GM23338 (cell line): ENCODE data around the gene MAST4. TPM values are rescaled to one million over a fixed set of nuclear protein-coding genes. Genes with fewer than 3 reads are reported as not detected.

Experiments used
- ATAC-seq: fragments of 200-7000 bp; cut with Tn5 transposase; 3 replicates; pipeline ENCODE4 v1.9.1; 2020
- DNase-seq: peaks from one replicate; pipeline ENCODE4 v3.0.0-alpha.2; 2015; ENCODE audit warnings: low spot score
- H2AFZ ChIP-seq: fragments of 200-600 bp; sonication (generic); 2 replicates; pipeline ENCODE4 v1.8.0; 2016; ENCODE audit warnings: antibody characterized with exemption, mild to moderate bottlenecking, moderate library complexity
- H3F3A ChIP-seq: fragments of 200-600 bp; sonication (generic); replicated peaks from 2 replicates; pipeline ENCODE4 v1.8.0; 2017; ENCODE audit warnings: antibody characterized with exemption, mixed run types, low read depth
- H3K27ac ChIP-seq: fragments of 200-600 bp; sonication (generic); 2 replicates; pipeline ENCODE4 v1.6.1; 2016; ENCODE audit warnings: low read depth
- H3K27me3 ChIP-seq: fragments of 200-600 bp; sonication (generic); 2 replicates; pipeline ENCODE4 v1.8.0; 2016; ENCODE audit warnings: mild to moderate bottlenecking, mixed run types, moderate library complexity; ENCODE audit not compliant: insufficient read depth
- H3K36me3 ChIP-seq: fragments of 200-600 bp; sonication (generic); 2 replicates; pipeline ENCODE4 v1.8.0; 2016; ENCODE audit warnings: mild to moderate bottlenecking; ENCODE audit not compliant: insufficient read depth
- H3K4me1 ChIP-seq: fragments of 200-600 bp; sonication (generic); 2 replicates; pipeline ENCODE4 v1.8.0; 2016; ENCODE audit warnings: mild to moderate bottlenecking, moderate library complexity; ENCODE audit not compliant: insufficient read depth
- H3K4me2 ChIP-seq: fragments of 200-600 bp; sonication (generic); 2 replicates; pipeline ENCODE4 v1.7.1; 2017; ENCODE audit warnings: mixed run types
- H3K4me3 ChIP-seq: fragments of 200-600 bp; sonication (generic); 2 replicates; pipeline ENCODE4 v1.6.1; 2016; ENCODE audit warnings: mixed run types
- H3K79me2 ChIP-seq: fragments of 200-600 bp; sonication (generic); replicated peaks from 2 replicates; pipeline ENCODE4 v1.8.0; 2017; ENCODE audit warnings: mild to moderate bottlenecking; ENCODE audit not compliant: insufficient read depth
- H3K9me2 ChIP-seq: fragments of 200-600 bp; sonication (generic); 2 replicates; pipeline ENCODE4 v1.8.0; 2017; ENCODE audit not compliant: insufficient read depth
- H4K20me1 ChIP-seq: fragments of 200-600 bp; sonication (generic); replicated peaks from 2 replicates; pipeline ENCODE4 v1.8.0; 2017; ENCODE audit warnings: mild to moderate bottlenecking; ENCODE audit not compliant: insufficient read depth
- H3K27ac Mint-ChIP-seq: 2 replicates; pipeline ENCODE4 v1.8.0; 2020; ENCODE audit warnings: inconsistent platforms, mild to moderate bottlenecking, moderate library complexity, mixed read lengths
- H3K27me3 Mint-ChIP-seq: 3 replicates; pipeline ENCODE4 v1.8.0; 2022; ENCODE audit warnings: low read depth, mild to moderate bottlenecking, moderate library complexity, mixed read lengths, inconsistent platforms; ENCODE audit not compliant: insufficient read depth, poor library complexity
- H3K36me3 Mint-ChIP-seq: 3 replicates; pipeline ENCODE4 v1.8.0; 2021; ENCODE audit warnings: low read depth, mild to moderate bottlenecking, inconsistent platforms, moderate library complexity, mixed read lengths
- H3K4me1 Mint-ChIP-seq: 3 replicates; pipeline ENCODE4 v1.8.0; 2020; ENCODE audit warnings: mild to moderate bottlenecking, inconsistent platforms, mixed read lengths
- H3K4me3 Mint-ChIP-seq: 3 replicates; pipeline ENCODE4 v1.8.0; 2021; ENCODE audit warnings: moderate library complexity, mild to moderate bottlenecking, inconsistent platforms, mixed read lengths
- H3K9me3 Mint-ChIP-seq: 3 replicates; pipeline ENCODE4 v1.8.0; 2020; ENCODE audit warnings: moderate library complexity, mild to moderate bottlenecking, inconsistent platforms, mixed read lengths
- ETS1 ChIP-seq: IDR thresholded peaks from 2 replicates; pipeline ENCODE4 v1.6.1; 2016; ENCODE audit warnings: antibody characterized with exemption
- EZH2 ChIP-seq: fragments of 200-600 bp; sonication (generic); IDR thresholded peaks from one replicate; pipeline ENCODE4 v1.8.0; 2017; ENCODE audit warnings: antibody characterized with exemption, mild to moderate bottlenecking, low read depth; ENCODE audit not compliant: unreplicated experiment
- EZH2phosphoT487 ChIP-seq: fragments of 200-600 bp; sonication (generic); IDR thresholded peaks from one replicate; pipeline ENCODE4 v1.8.1; 2018; ENCODE audit warnings: antibody characterized with exemption; ENCODE audit not compliant: unreplicated experiment
- JUNB ChIP-seq: IDR thresholded peaks from one replicate; pipeline ENCODE4 v1.6.1; 2016; ENCODE audit warnings: antibody characterized with exemption; ENCODE audit not compliant: unreplicated experiment
- POLR2AphosphoS5 ChIP-seq: IDR thresholded peaks from 2 replicates; pipeline ENCODE4 v1.6.1; 2016; ENCODE audit warnings: antibody characterized with exemption, low read depth
- REST ChIP-seq: IDR thresholded peaks from one replicate; pipeline ENCODE4 v1.6.1; 2018; ENCODE audit warnings: antibody characterized with exemption; ENCODE audit not compliant: unreplicated experiment
- ZNF114 ChIP-seq: fragments of 250-450 bp; sonication (Bioruptor Pico); IDR thresholded peaks from 2 replicates; pipeline ENCODE4 v1.5.0; 2020; ENCODE audit warnings: mild to moderate bottlenecking, moderate library complexity
- ZNF331 ChIP-seq: fragments of 250-450 bp; sonication (Bioruptor Pico); IDR thresholded peaks from 2 replicates; pipeline ENCODE4 v1.5.0; 2020; ENCODE audit warnings: low read depth, mild to moderate bottlenecking, moderate library complexity
- polyA plus RNA-seq: library from polyadenylated mRNA; unstranded; fragments of >200 nt; fragmentation: Nextera tagmentation; extraction: Ambion mirVana; gene quantifications from 2 replicates; pipeline ENCODE4 v1.2.1, GENCODE V29; 2016
- total RNA-seq: library from RNA; depleted of rRNA; stranded (reverse); fragments of >200 nt; shearing (Covaris generic); gene quantifications from 2 replicates; pipeline ENCODE4 v1.2.3, GENCODE V29; 2014
- TF ChIP-seq, protein P1 (sequence below), 2 experiments: fragments of 200-600 bp in 1 of 2; sonication (generic) in 1 of 2; conservative IDR thresholded peaks; 2 replicates each; pipeline versions ENCODE4 v1.5.1 to v1.6.1; 2016 to 2017; ENCODE audit warnings: antibody characterized with exemption in 2 of 2, low read depth in 2 of 2, mild to moderate bottlenecking in 2 of 2, moderate library complexity in 1 of 2

MAST4 gene
- total and polyA plus RNA-seq, 2 experiments from 2014 or later, result 3.6 to 8.5 TPM

DNA sequence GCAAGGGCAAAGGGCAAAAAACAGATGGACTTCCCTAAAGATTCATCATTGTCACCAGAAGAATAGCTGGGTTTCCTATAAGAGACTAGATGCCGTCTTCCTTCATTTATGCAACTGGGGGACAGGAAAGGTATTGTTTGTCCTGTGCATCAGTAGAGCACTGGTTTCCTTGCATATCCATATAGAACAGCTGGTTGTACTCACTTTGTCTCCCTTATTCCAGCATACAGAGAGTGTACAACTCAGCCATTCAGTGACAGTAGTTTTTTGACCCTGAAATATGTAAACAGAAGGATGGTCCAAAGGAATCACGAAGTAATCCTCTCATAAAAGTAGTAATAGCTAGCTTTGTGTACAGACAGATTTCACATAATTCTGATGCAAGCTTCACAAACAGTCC is 22.5 kb upstream of the MAST4 start:
- no peak overlapping the region for H2AFZ ChIP-seq

DNA sequence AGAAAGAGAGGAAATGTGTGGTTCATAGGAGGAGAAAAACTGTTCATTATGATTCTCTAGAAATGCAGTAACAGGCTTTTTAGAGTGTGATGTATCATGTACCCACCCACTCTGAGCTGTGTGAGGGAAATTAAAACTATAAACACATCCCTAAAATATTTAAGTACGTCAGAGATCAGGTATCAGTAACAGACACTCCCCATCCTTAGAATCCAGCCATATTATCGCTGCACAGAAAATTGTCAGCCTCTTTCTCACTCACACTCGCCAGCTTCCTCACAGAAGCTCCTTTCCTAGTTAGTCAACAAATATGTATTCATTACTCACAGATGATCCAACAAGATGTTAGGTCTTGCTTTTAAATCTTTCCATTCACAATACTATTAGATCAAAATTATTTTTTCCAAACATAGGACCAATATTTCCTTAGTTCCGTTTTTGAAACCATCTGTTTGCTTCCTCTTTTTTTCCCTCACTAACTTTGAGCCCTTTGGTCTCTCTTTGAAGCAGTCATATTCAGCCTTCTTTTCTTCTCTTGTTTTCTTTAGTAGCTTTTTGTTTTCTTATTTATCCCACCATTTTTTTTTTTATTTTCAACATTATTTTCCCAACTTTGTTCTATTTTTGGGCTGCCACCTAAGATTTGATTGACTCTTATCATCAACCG is 13.6 kb upstream of the MAST4 start:
- Histone ChIP-seq H3F3A (no peaks in the 10 kb centered on the region), H2AFZ (peak overlapping the region; percentile 19; the same call in 1 of the 2 replicates), H4K20me1 (no peaks in the 10 kb centered on the region), H3K4me1 (no peaks in the 10 kb centered on the region), H3K27ac (no peak overlapping the region), H3K36me3 (no peaks in the 10 kb centered on the region), H3K27me3 (no peaks in the 10 kb centered on the region), H3K79me2 (no peaks in the 10 kb centered on the region), H3K4me2 (no peak overlapping the region), H3K9me2 (0 out of 2 replicates have a peak, but pooled peaks cover 10% of the 10 kb centered on the region), H3K4me3 (no peak overlapping the region)
- no peak for ATAC-seq
- Mint-ChIP-seq H3K9me3 (no peaks in the 10 kb centered on the region), H3K36me3 (no peaks in the 10 kb centered on the region), H3K4me1 (no peaks in the 10 kb centered on the region), H3K4me3 (no peak overlapping the region), H3K27me3 (no peaks in the 10 kb centered on the region), H3K27ac (no peak overlapping the region)
- no peak for DNase-seq
- TF ChIP-seq, protein P1, sequence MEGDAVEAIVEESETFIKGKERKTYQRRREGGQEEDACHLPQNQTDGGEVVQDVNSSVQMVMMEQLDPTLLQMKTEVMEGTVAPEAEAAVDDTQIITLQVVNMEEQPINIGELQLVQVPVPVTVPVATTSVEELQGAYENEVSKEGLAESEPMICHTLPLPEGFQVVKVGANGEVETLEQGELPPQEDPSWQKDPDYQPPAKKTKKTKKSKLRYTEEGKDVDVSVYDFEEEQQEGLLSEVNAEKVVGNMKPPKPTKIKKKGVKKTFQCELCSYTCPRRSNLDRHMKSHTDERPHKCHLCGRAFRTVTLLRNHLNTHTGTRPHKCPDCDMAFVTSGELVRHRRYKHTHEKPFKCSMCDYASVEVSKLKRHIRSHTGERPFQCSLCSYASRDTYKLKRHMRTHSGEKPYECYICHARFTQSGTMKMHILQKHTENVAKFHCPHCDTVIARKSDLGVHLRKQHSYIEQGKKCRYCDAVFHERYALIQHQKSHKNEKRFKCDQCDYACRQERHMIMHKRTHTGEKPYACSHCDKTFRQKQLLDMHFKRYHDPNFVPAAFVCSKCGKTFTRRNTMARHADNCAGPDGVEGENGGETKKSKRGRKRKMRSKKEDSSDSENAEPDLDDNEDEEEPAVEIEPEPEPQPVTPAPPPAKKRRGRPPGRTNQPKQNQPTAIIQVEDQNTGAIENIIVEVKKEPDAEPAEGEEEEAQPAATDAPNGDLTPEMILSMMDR (conservative IDR thresholded peaks at IDR 0.05; ENCODE audit: low read depth in 2 of 2), result no peak
- TF ChIP-seq ZNF331 (CRISPR knock-in tag) (no peak), POLR2AphosphoS5 (no peak), ETS1 (no peak), ZNF114 (CRISPR knock-in tag) (no peak), EZH2 (no peak), JUNB (no peak), EZH2phosphoT487 (no peak)

More for the DNA sequence above, 22.5 kb upstream of the MAST4 start:
- no peaks in the 10 kb centered on the region; the same call in 2 of the 3 replicates for H3K9me3 Mint-ChIP-seq
- Histone ChIP-seq H3K4me2 (no peak overlapping the region), H3K79me2 (no peaks in the 10 kb centered on the region), H3K27ac (no peak overlapping the region), H3F3A (no peaks in the 10 kb centered on the region), H4K20me1 (no peaks in the 10 kb centered on the region), H3K27me3 (no peaks in the 10 kb centered on the region), H3K4me1 (no peaks in the 10 kb centered on the region), H3K36me3 (no peaks in the 10 kb centered on the region), H3K9me2 (peaks cover 6% of the 10 kb centered on the region; the same call in 1 of the 2 replicates), H3K4me3 (no peak overlapping the region)
- DNase-seq (no peak), ATAC-seq (no peak)
- no peak overlapping the region for H3K4me3 Mint-ChIP-seq
- H3K4me1 Mint-ChIP-seq, result no peaks in the 10 kb centered on the region; the same call in 2 of the 3 replicates
- H3K36me3 Mint-ChIP-seq, result no peaks in the 10 kb centered on the region
- H3K27ac Mint-ChIP-seq, result no peak overlapping the region
- TF ChIP-seq REST (no peak), POLR2AphosphoS5 (no peak), ZNF331 (CRISPR knock-in tag) (no peak), EZH2 (no peak)
- H3K27me3 Mint-ChIP-seq, result peaks cover 2% of the 10 kb centered on the region
